Activated T-cell treated with anti-CD3 and anti-CD28 coated beads, Interleukin-2, amount 50 U/mL, for 24 hours (primary cell): Measurements from ENCODE around the gene FGF8.

Experiments used
- DNase-seq: peaks from one replicate; pipeline ENCODE4 v3.0.0-alpha.2; 2020
- H3K27ac Mint-ChIP-seq: 2 replicates; pipeline ENCODE4 v1.8.0; 2020; ENCODE audit warnings: mild to moderate bottlenecking, mixed read lengths
- H3K27me3 Mint-ChIP-seq: 2 replicates; pipeline ENCODE4 v1.8.0; 2020; ENCODE audit warnings: mixed read lengths
- H3K36me3 Mint-ChIP-seq: 2 replicates; pipeline ENCODE4 v1.8.0; 2020; ENCODE audit warnings: low read depth, mixed read lengths
- H3K4me1 Mint-ChIP-seq: 2 replicates; pipeline ENCODE4 v1.8.0; 2020; ENCODE audit warnings: low read depth, mixed read lengths
- H3K4me3 Mint-ChIP-seq: 2 replicates; pipeline ENCODE4 v1.8.0; 2020; ENCODE audit warnings: mild to moderate bottlenecking, moderate library complexity, mixed read lengths
- H3K9me3 Mint-ChIP-seq: 2 replicates; pipeline ENCODE4 v1.8.0; 2020; ENCODE audit warnings: mixed read lengths

Gene FGF8

DNA sequence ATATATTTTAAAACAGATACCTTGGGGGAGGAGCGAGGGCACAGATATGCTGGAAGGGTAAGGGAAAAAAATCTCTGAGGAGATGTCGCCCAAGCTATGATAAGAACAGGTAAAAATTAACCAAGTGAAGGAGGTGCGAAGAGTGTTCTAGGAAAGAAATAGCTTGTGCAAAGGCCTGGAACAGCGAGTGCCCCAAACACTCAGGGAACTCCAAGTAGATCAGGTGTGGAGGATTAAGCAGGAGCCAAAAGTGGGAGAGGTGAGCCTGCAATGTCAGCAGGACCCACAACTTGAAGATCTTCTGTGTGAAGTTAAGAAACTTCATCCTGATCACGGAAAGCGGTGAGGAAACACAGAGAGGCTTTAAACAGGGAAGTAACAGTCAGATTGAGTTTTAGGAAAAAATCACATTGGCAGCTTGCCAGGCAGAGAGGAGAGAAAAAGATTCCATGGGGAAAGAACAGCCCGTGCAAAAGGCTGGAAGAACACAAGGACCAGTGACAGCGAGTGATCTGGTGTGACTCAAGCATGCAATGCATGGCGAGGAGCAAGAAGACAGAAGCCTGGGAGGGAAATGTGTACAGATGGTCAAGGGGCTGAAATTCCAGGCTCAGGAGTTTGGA lies 30.7 kb downstream of the FGF8 start:
- Mint-ChIP-seq H3K27me3 (peaks cover 6% of the 10 kb centered on the region), H3K9me3 (no peaks in the 10 kb centered on the region), H3K36me3 (no peaks in the 10 kb centered on the region), H3K4me1 (no peaks in the 10 kb centered on the region), H3K27ac (no peak overlapping the region), H3K4me3 (no peak overlapping the region)
- DNase-seq, result no peak

GRCh38 chr10:101744267-101744666 lies 31.6 kb downstream of the FGF8 start:
- peaks cover 6% of the 10 kb centered on the region for H3K27me3 Mint-ChIP-seq
- no peaks in the 10 kb centered on the region for H3K9me3 Mint-ChIP-seq
- no peak overlapping the region for H3K27ac Mint-ChIP-seq
- DNase-seq, result no peak
- H3K4me1 Mint-ChIP-seq, result no peaks in the 10 kb centered on the region
- H3K4me3 Mint-ChIP-seq, result no peak overlapping the region
- H3K36me3 Mint-ChIP-seq, result no peaks in the 10 kb centered on the region

DNA sequence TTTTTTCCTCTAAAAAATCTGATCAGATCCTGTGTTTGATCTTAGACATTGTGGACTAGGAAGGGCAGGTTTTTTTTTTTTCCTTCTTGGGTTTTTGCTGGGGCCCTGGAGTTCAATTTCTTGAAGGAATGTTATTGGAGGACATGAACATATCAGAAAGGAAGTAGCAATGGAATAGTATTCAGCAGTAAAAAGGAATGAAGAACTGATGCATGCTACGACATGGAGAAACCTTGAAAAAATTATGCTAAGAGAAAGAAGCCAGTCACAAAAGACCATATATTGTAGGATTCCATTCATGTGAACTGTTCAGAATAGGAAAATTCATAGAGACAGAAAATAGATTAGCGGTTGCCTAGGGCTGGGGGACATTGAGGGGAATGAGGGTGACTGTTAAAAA lies 34.0 kb downstream of the FGF8 start:
- Mint-ChIP-seq H3K36me3 (no peaks in the 10 kb centered on the region), H3K4me1 (no peaks in the 10 kb centered on the region), H3K4me3 (no peak overlapping the region), H3K27me3 (peaks cover 6% of the 10 kb centered on the region), H3K27ac (no peak overlapping the region), H3K9me3 (no peaks in the 10 kb centered on the region)
- DNase-seq, result no peak

DNA sequence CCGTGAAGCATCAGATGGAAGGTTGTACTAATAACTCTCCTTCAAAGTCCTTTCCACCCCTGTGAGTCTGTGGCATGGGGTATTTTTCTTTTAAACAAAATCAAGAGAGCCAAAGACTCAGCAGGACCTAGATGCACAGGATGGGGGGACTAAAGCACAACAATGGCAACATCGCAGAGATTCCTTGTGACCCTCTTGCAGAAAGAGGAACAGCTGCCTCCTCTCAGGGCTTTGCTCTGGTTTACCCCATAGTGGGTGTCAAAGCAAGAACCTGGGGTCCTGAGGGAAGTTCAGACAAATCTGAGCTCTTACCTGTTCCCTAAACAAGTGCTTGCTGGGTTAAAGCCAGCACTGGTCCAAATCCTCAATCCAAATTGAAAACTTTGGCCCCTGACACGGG lies 39.2 kb downstream of the FGF8 start:
- Mint-ChIP-seq H3K27ac (no peak overlapping the region), H3K4me3 (no peak overlapping the region), H3K27me3 (peaks cover 24% of the 10 kb centered on the region), H3K36me3 (no peaks in the 10 kb centered on the region), H3K9me3 (no peaks in the 10 kb centered on the region), H3K4me1 (no peaks in the 10 kb centered on the region)
- no peak for DNase-seq

- no peak overlapping the region for H3K4me3 Mint-ChIP-seq
- H3K27me3 Mint-ChIP-seq, result peaks cover 21% of the 10 kb centered on the region
- DNase-seq, result no peak
- no peaks in the 10 kb centered on the region for H3K9me3 Mint-ChIP-seq
- H3K27ac Mint-ChIP-seq, result no peak overlapping the region
- no peaks in the 10 kb centered on the region for H3K4me1 Mint-ChIP-seq
- no peaks in the 10 kb centered on the region for H3K36me3 Mint-ChIP-seq
Observed at GRCh38 chr10:101732096-101732495, 43.8 kb downstream of the FGF8 start.

DNA sequence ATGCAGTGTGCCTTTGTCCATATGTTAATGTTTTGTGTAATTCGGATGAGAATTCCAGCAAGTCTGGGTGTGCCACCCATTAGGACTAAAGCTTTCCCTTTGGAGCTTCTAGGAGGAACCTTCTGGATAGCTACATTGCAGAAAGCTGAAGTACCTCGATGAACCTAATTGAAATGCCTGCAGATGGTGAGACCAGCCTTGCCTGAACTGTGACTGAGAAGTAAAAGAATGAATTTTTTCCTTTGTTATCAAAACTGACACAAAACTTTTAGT lies 49.9 kb downstream of the FGF8 start:
- Mint-ChIP-seq H3K36me3 (no peaks in the 10 kb centered on the region), H3K27me3 (peaks cover 8% of the 10 kb centered on the region), H3K9me3 (no peaks in the 10 kb centered on the region), H3K4me1 (peaks cover 4% of the 10 kb centered on the region), H3K4me3 (no peak overlapping the region), H3K27ac (no peak overlapping the region)
- DNase-seq, result no peak

DNA sequence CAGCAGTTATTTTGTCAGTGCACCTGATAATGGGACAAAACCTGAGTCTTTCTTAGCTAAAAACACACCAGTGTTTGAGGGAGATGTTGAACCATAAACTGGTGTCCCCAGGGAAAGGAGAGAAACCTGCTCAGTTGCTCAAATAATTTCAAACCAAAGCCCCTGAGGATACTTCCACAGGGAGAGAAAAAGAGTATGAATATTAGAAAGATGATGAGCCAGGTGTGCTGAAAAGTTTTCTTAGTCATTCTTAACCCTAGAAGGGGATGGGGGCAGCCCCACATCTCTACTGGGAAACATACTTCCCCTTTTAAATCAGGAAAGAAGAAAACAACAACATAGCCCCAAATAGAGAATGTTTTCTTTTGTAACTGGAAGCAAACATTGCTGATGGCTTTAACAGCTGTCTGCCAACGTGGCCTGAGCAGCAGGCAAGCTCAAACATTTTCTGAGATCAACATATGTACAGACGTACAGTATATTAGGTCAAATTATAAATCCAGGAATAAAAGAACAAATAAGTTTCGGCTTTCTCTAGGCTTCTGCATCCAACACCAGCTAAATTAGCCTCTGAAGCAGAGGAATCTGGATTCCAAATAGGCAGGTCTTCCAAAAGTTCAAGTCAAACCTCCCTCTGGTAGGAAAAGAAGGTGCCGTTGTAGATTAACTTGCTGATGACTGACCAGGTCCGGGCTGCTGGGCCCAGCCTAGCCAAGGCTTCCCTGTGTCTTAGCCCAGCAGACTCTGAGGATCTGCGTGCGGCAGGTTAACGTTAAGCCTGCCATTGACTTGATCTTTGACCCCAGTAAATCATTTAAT lies 50.4 kb downstream of the FGF8 start:
- DNase-seq, result no peak
- H3K27me3 Mint-ChIP-seq, result peaks cover 8% of the 10 kb centered on the region
- no peak overlapping the region for H3K4me3 Mint-ChIP-seq
- H3K36me3 Mint-ChIP-seq, result no peaks in the 10 kb centered on the region
- no peak overlapping the region for H3K27ac Mint-ChIP-seq
- H3K4me1 Mint-ChIP-seq, result peaks cover 4% of the 10 kb centered on the region
- no peaks in the 10 kb centered on the region for H3K9me3 Mint-ChIP-seq

DNA sequence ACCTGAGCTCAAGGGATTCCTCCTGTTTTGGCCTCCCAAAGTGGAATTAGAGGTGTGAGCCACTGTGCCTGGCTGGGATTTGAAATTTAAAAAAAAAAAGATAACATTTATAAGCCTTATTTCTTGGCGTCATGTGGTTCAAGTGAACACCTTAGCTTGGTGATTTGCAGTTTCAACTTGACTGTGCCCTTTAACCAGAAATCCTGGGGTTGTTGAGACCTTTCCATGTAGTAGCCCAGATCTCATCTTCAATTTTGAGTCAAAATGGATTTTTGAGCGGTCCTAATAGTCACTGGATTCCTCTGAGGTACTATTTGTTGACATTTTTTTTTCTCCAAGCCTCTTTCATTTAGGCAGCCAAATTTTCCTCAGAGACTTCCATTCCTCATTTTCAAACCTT lies 51.5 kb downstream of the FGF8 start:
- H3K27me3 Mint-ChIP-seq, result peaks cover 15% of the 10 kb centered on the region

DNA sequence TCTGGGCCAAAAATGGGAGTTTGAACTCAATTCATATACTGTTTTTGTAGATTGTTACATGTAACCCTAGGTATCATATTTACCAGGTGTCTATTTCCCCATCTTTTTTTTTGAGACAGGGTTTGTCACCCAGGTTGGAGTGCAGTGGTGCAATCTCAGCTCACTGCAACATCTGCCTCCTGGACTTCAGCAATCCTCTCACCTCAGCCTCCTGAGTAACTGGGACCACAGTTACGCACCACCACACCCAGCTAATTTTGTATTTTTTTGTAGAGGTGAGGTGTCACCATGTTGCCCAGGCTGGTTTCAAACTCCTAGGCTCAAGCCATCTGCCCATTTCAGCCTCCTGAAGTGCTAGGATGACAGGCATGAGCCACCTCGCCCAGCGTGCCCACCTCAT lies 52.7 kb downstream of the FGF8 start:
- Mint-ChIP-seq H3K9me3 (no peaks in the 10 kb centered on the region), H3K36me3 (no peaks in the 10 kb centered on the region), H3K4me1 (peaks cover 4% of the 10 kb centered on the region), H3K4me3 (no peak overlapping the region), H3K27me3 (peaks cover 19% of the 10 kb centered on the region), H3K27ac (no peak overlapping the region)
- DNase-seq, result no peak

More for the DNA sequence above, 51.5 kb downstream of the FGF8 start:
- H3K36me3 Mint-ChIP-seq, result no peaks in the 10 kb centered on the region
- H3K4me3 Mint-ChIP-seq, result no peak overlapping the region
- no peak for DNase-seq
- H3K27ac Mint-ChIP-seq, result peak overlapping the region; percentile 39
- no peaks in the 10 kb centered on the region for H3K9me3 Mint-ChIP-seq
- H3K4me1 Mint-ChIP-seq, result peaks cover 4% of the 10 kb centered on the region

- H3K9me3 Mint-ChIP-seq, result no peaks in the 10 kb centered on the region
- H3K27ac Mint-ChIP-seq, result no peak overlapping the region
- H3K4me3 Mint-ChIP-seq, result no peak overlapping the region
- DNase-seq, result no peak
- peaks cover 19% of the 10 kb centered on the region for H3K27me3 Mint-ChIP-seq
- no peaks in the 10 kb centered on the region for H3K36me3 Mint-ChIP-seq
- H3K4me1 Mint-ChIP-seq, result peaks cover 10% of the 10 kb centered on the region
Observed at GRCh38 chr10:101721806-101722205, 54.1 kb downstream of the FGF8 start.

- Mint-ChIP-seq H3K9me3 (no peaks in the 10 kb centered on the region), H3K27me3 (peaks cover 21% of the 10 kb centered on the region), H3K36me3 (no peaks in the 10 kb centered on the region), H3K27ac (no peak overlapping the region), H3K4me1 (peaks cover 15% of the 10 kb centered on the region), H3K4me3 (no peak overlapping the region)
- no peak for DNase-seq
Observed at GRCh38 chr10:101720606-101721230, 55.2 kb downstream of the FGF8 start.
